NT2/D1 (cell line): Measurements from ENCODE around the gene ZBTB7A.

Source experiments
- YY1 ChIP-seq: IDR thresholded peaks from 2 replicates; pipeline ENCODE4 v1.6.1; 2011; ENCODE audit not compliant: insufficient read length, insufficient read depth
- ZNF274 ChIP-seq: IDR thresholded peaks from 2 replicates; pipeline ENCODE4 v1.6.1; 2011; ENCODE audit warnings: mild to moderate bottlenecking, low read depth, low read length

DNA sequence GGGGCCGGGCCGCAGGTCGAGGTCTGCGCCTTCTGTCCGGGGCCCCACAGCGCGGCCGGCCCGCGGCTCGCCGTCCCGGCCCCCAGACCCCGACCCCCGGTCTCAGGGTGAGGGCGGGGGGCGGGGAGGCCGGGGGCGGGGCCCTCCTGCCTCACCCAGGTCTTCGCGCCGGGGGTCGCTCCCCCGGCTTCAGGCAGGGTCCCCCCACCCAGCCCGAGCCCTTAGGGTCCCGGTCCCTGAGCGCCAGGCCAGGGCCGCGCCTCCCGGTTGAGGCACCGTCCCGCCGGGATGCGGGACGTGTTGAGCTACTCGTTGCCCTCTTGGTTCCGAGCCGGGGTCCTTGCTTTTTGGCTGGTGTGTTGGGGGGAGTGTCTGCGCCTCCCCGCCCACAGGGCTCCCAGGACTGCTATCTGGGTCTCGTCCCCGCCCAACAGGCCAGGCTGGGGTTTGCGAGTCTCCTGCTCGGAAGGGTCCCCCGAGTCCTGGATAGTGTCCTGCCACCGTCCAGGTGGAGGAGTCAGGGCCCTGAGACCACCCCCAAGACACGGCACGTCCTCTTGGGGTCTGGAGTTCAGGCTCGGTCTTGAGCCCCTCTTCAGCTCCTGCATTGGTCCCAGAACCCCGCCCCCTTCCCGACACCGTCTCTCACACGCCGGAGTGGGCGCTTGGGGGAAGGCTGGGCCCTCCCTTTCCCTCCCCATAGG is 58.7 kb downstream of the ZBTB7A start:
- TF ChIP-seq ZNF274: no peak
- no peak for TF ChIP-seq YY1
